ENCODE data around the gene DTX3.
"Not testable (repeated sequence)": the region's sequence is repeated elsewhere in the genome, so short reads cannot be mapped to it uniquely, and the experiment has no call there.

Gene DTX3

GRCh38 chr12:57604454-57604991 is at the start of gene DTX3:
Gene DTX3 (plus strand): TSS chr12:57604824. CDS start chr12:57606518, 1,694 bp downstream.
- FAIRE-seq (peak; percentile 54), DNase-seq (ENCODE audit: insufficient read length, low spot score) (peak; percentile 50)

- no peak for DNase-seq (ENCODE audit: insufficient read length, low spot score)
- FAIRE-seq = no peak
Measured at GRCh38 chr12:57554897-57555296, 49.7 kb upstream of the DTX3 start.

- no peak for DNase-seq (ENCODE audit: insufficient read length, low spot score)
- FAIRE-seq = no peak
Measured at GRCh38 chr12:57558864-57559263, 45.8 kb upstream of the DTX3 start.

GRCh38 chr12:57560516-57560915 is 44.1 kb upstream of the DTX3 start:
- no peak for DNase-seq (ENCODE audit: insufficient read length, low spot score)
- FAIRE-seq = no peak

- DNase-seq (ENCODE audit: insufficient read length, low spot score) = not testable (repeated sequence)
Measured at GRCh38 chr12:57561117-57561516, 43.5 kb upstream of the DTX3 start.

GRCh38 chr12:57563358-57563757 is 41.3 kb upstream of the DTX3 start:
- DNase-seq (ENCODE audit: insufficient read length, low spot score) (no peak), FAIRE-seq (no peak)

More at GRCh38 chr12:57561117-57561516, 43.5 kb upstream of the DTX3 start:
- FAIRE-seq = not testable (repeated sequence)

GRCh38 chr12:57564178-57564740 is 40.4 kb upstream of the DTX3 start:
- FAIRE-seq (no peak), DNase-seq (ENCODE audit: insufficient read length, low spot score) (no peak)

GRCh38 chr12:57568838-57569237 is 35.8 kb upstream of the DTX3 start:
- DNase-seq (ENCODE audit: insufficient read length, low spot score) = no peak
- FAIRE-seq = no peak

- no peak for DNase-seq (ENCODE audit: insufficient read length, low spot score)
- FAIRE-seq = no peak
Measured at GRCh38 chr12:57569858-57570257, 34.8 kb upstream of the DTX3 start.

- not testable (repeated sequence) for DNase-seq (ENCODE audit: insufficient read length, low spot score); FAIRE-seq
Measured at GRCh38 chr12:57570438-57570837, 34.2 kb upstream of the DTX3 start.

- no peak for FAIRE-seq
Measured at GRCh38 chr12:57571926-57572762, 32.5 kb upstream of the DTX3 start.

GRCh38 chr12:57574795-57575194 is 29.8 kb upstream of the DTX3 start:
- DNase-seq (ENCODE audit: insufficient read length, low spot score) (no peak), FAIRE-seq (no peak)

More at GRCh38 chr12:57571926-57572762, 32.5 kb upstream of the DTX3 start:
- DNase-seq (ENCODE audit: insufficient read length, low spot score) = no peak

- FAIRE-seq (no peak), DNase-seq (ENCODE audit: insufficient read length, low spot score) (no peak)
Measured at GRCh38 chr12:57575771-57576612, 28.6 kb upstream of the DTX3 start.

- DNase-seq (ENCODE audit: insufficient read length, low spot score) (no peak), FAIRE-seq (no peak)
Measured at GRCh38 chr12:57576613-57577160, 27.9 kb upstream of the DTX3 start.

GRCh38 chr12:57577981-57578758 is 26.5 kb upstream of the DTX3 start:
- DNase-seq (ENCODE audit: insufficient read length, low spot score) (no peak), FAIRE-seq (no peak)

GRCh38 chr12:57579011-57579410 is 25.6 kb upstream of the DTX3 start:
- DNase-seq (ENCODE audit: insufficient read length, low spot score) (no peak), FAIRE-seq (no peak)

- FAIRE-seq = no peak
Measured at GRCh38 chr12:57579677-57580465, 24.8 kb upstream of the DTX3 start.

GRCh38 chr12:57580466-57580795 is 24.2 kb upstream of the DTX3 start:
- DNase-seq (ENCODE audit: insufficient read length, low spot score) (no peak), FAIRE-seq (no peak)

More at GRCh38 chr12:57579677-57580465, 24.8 kb upstream of the DTX3 start:
- DNase-seq (ENCODE audit: insufficient read length, low spot score) = no peak

- DNase-seq (ENCODE audit: insufficient read length, low spot score) = no peak
- no peak for FAIRE-seq
Measured at GRCh38 chr12:57581802-57582201, 22.8 kb upstream of the DTX3 start.
